OCI-LY3 (cell line): Measurements from ENCODE around the gene SANBR.

ENCODE experiments used
- H2AFZ ChIP-seq: fragments of 200-600, 300-600 bp; shearing (Covaris generic); 2 replicates; pipeline ENCODE4 v1.6.0; 2014; ENCODE audit warnings: antibody characterized with exemption, low read depth, low read length
- H3K27ac ChIP-seq: fragments of 200-600, 300-600 bp; sonication (generic); 2 replicates; pipeline ENCODE4 v1.5.1; 2014; ENCODE audit warnings: mild to moderate bottlenecking, low read length, moderate library complexity, mixed read lengths
- H3K27me3 ChIP-seq: fragments of 200-600, 300-600 bp; sonication (generic); 2 replicates; pipeline ENCODE4 v1.6.1; 2014; ENCODE audit warnings: low read depth, low read length, mixed read lengths
- H3K36me3 ChIP-seq: fragments of 200-600, 300-600 bp; sonication (generic); replicated peaks from 2 replicates; pipeline ENCODE3; 2014; ENCODE audit warnings: low read depth, low read length, mixed read lengths
- H3K4me1 ChIP-seq: fragments of 300-600, 200-600 bp; sonication (generic); 2 replicates; pipeline ENCODE4 v1.6.1; 2014; ENCODE audit warnings: low read length, mixed read lengths
- H3K4me2 ChIP-seq: fragments of 200-600, 300-600 bp; sonication (generic); 2 replicates; pipeline ENCODE4 v1.6.1; 2014; ENCODE audit warnings: low read length, mixed read lengths
- H3K4me3 ChIP-seq: fragments of 300-600, 200-600 bp; sonication (generic); 2 replicates; pipeline ENCODE4 v1.5.1; 2014; ENCODE audit warnings: antibody characterized with exemption, mild to moderate bottlenecking, low read length, moderate library complexity
- H3K79me2 ChIP-seq: fragments of 300-600, 200-600 bp; shearing (Covaris generic); 2 replicates; pipeline ENCODE4 v1.6.1; 2014; ENCODE audit warnings: mild to moderate bottlenecking, low read length, mixed read lengths
- H3K9ac ChIP-seq: fragments of 300-600, 200-600 bp; shearing (Covaris generic); 2 replicates; pipeline ENCODE4 v1.6.0; 2014; ENCODE audit warnings: mild to moderate bottlenecking, low read length, moderate library complexity
- H3K9me3 ChIP-seq: fragments of 200-600, 300-600 bp; shearing (Covaris generic); 2 replicates; pipeline ENCODE4 v1.6.1; 2014; ENCODE audit warnings: low read length, mixed read lengths; ENCODE audit not compliant: insufficient read depth
- H4K20me1 ChIP-seq: fragments of 200-600, 300-600 bp; sonication (generic); 2 replicates; pipeline ENCODE4 v1.6.1; 2016; ENCODE audit warnings: low read length, mixed read lengths; ENCODE audit not compliant: insufficient read depth
- CTCF ChIP-seq: fragments of 200-600, 300-600 bp; sonication (generic); IDR thresholded peaks from 2 replicates; pipeline ENCODE4 v1.5.1; 2014; ENCODE audit warnings: antibody characterized with exemption, low read length, low read depth
- EZH2phosphoT487 ChIP-seq: fragments of 200-600 bp; shearing (Covaris generic); IDR thresholded peaks from 2 replicates; pipeline ENCODE4 v1.6.1; 2018; ENCODE audit warnings: antibody characterized with exemption, mixed run types, low read depth

The SANBR gene

GRCh38 chr2:61109291-61109690, 43.6 kb downstream of the SANBR start:
- no peaks in the 10 kb centered on the region for H3K4me1 ChIP-seq
- H3K4me2 ChIP-seq = no peak overlapping the region
- no peaks in the 10 kb centered on the region for H4K20me1 ChIP-seq
- no peaks in the 10 kb centered on the region for H3K79me2 ChIP-seq
- H3K9me3 ChIP-seq = 0 out of 2 replicates have a peak, but pooled peaks cover 4% of the 10 kb centered on the region
- no peak overlapping the region for H3K9ac ChIP-seq
- no peak overlapping the region for H2AFZ ChIP-seq
- TF ChIP-seq CTCF (no peak), EZH2phosphoT487 (no peak)
- no peaks in the 10 kb centered on the region for H3K27me3 ChIP-seq
- no peak overlapping the region for H3K4me3 ChIP-seq
- no peak overlapping the region for H3K27ac ChIP-seq
- H3K36me3 ChIP-seq = peaks cover 5% of the 10 kb centered on the region

- TF ChIP-seq CTCF = no peak
- no peak for TF ChIP-seq EZH2phosphoT487
Measured at GRCh38 chr2:61111708-61112107, 46.0 kb downstream of the SANBR start.

GRCh38 chr2:61114147-61114546, 48.5 kb downstream of the SANBR start:
- Histone ChIP-seq H2AFZ (no peak overlapping the region), H3K36me3 (peaks cover 5% of the 10 kb centered on the region)

More at GRCh38 chr2:61111708-61112107, 46.0 kb downstream of the SANBR start:
- no peak overlapping the region for H3K9ac ChIP-seq
- H3K27me3 ChIP-seq = no peaks in the 10 kb centered on the region
- no peak overlapping the region for H3K27ac ChIP-seq
- no peaks in the 10 kb centered on the region for H3K4me1 ChIP-seq
- H3K4me3 ChIP-seq = no peak overlapping the region
- H3K4me2 ChIP-seq = no peak overlapping the region
- no peak overlapping the region for H2AFZ ChIP-seq
- H4K20me1 ChIP-seq = no peaks in the 10 kb centered on the region
- 0 out of 2 replicates have a peak, but pooled peaks cover 4% of the 10 kb centered on the region for H3K9me3 ChIP-seq
- H3K79me2 ChIP-seq = no peaks in the 10 kb centered on the region
- peaks cover 5% of the 10 kb centered on the region for H3K36me3 ChIP-seq

More at GRCh38 chr2:61114147-61114546, 48.5 kb downstream of the SANBR start:
- H3K27ac ChIP-seq = no peak overlapping the region
- no peaks in the 10 kb centered on the region for H4K20me1 ChIP-seq
- TF ChIP-seq EZH2phosphoT487 = no peak
- no peak overlapping the region for H3K4me3 ChIP-seq
- H3K4me2 ChIP-seq = no peak overlapping the region
- peaks cover 5% of the 10 kb centered on the region for H3K4me1 ChIP-seq
- no peaks in the 10 kb centered on the region for H3K79me2 ChIP-seq
- no peaks in the 10 kb centered on the region for H3K27me3 ChIP-seq
- H3K9ac ChIP-seq = no peak overlapping the region
- 0 out of 2 replicates have a peak, but pooled peaks cover 4% of the 10 kb centered on the region for H3K9me3 ChIP-seq
